ENCODE data around the gene DYSF.

Gene DYSF

GRCh38 chr2:71672826-71673795 is 219.8 kb downstream of the DYSF start:
- DNase-seq (ENCODE audit: low read depth in 2 of 2) = no peak

DNA sequence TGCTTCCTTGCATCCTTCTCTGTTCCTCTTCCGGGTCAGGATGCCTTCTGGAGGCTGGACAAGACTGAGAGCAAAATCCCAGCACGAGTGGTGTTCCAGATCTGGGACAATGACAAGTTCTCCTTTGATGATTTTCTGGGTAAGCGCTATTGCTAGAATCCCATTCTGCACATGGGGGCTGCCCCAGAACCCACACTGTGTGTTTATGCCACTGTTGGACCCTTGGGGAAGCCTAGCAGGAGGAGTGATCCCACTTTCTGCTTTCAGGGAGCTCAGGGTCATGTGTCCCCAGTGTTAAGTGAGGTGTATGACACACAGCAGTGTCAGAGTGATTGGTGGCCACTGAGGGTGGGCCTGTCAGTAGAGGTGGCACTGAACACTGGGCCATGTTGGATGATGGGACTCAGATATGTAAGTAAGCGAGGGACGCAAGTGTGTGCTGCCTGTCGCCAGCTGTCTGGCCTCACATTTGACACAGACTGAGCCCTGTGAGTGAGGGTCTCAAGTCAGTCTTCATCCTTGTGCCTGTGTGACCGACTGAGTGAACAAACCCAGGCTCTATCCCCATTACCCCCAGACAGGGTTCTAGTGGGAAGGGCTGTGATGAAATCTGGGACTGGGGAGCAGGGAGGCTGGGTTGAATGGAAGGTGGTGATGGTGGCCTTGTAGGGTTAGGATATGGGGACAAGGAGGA is 220.9 kb downstream of the DYSF start:
- DNase-seq (ENCODE audit: low read depth in 2 of 2) = no peak

- no peak for DNase-seq (ENCODE audit: low read depth in 2 of 2)
Observed at GRCh38 chr2:71675296-71675695, 221.9 kb downstream of the DYSF start.

- no peak for DNase-seq (ENCODE audit: low read depth in 2 of 2)
Observed at GRCh38 chr2:71678874-71679273, 225.5 kb downstream of the DYSF start.

GRCh38 chr2:71679491-71679890 is 226.1 kb downstream of the DYSF start:
- DNase-seq (ENCODE audit: low read depth in 2 of 2) = no peak

DNA sequence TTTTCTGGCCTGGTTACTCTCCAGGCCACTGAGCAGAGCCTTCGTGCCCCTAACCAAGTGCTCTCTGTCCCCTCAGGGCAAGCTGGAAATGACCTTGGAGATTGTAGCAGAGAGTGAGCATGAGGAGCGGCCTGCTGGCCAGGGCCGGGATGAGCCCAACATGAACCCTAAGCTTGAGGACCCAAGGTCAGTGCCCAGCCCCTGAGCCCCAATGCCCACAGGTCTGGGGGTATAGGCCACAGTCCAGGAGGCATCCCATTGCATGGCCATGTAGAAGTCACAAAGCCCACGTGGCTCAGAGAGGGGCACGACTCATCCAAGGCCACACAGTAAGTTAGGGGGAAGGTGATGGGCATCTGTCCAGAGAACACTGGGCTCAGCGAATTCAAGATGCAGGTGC is 227.6 kb downstream of the DYSF start:
- DNase-seq (ENCODE audit: low read depth in 2 of 2) = no peak

GRCh38 chr2:71681626-71682025 is 228.3 kb downstream of the DYSF start:
- DNase-seq (ENCODE audit: low read depth in 2 of 2) = no peak

GRCh38 chr2:71682341-71682740 is 229.0 kb downstream of the DYSF start:
- no peak for DNase-seq (ENCODE audit: low read depth in 2 of 2)

- no peak for DNase-seq (ENCODE audit: low read depth in 2 of 2)
Observed at GRCh38 chr2:71683070-71683469, 229.7 kb downstream of the DYSF start.

DNA sequence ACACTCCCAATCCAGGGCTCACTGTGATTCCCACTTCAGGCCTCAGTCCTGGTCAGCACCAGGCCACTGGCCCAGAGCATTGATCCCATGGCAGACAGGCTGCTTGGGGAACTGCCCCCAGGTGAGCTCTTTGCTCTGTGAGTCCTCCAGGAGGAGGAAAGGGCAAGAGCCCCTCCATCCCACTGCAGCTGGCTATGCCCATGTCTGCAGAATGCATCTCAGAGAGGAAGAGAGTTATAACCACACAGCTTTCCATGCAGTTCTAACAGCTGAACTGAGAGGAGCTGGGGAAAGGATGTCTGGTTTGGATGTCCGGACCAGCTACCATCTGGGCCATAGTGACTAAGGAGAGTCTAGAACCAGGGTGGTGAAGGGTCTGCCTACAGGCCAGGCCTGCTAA is 230.3 kb downstream of the DYSF start:
- no peak for DNase-seq (ENCODE audit: low read depth in 2 of 2)

- DNase-seq (ENCODE audit: low read depth in 2 of 2) = no peak
Observed at GRCh38 chr2:71684226-71685072, 231.1 kb downstream of the DYSF start.

DNA sequence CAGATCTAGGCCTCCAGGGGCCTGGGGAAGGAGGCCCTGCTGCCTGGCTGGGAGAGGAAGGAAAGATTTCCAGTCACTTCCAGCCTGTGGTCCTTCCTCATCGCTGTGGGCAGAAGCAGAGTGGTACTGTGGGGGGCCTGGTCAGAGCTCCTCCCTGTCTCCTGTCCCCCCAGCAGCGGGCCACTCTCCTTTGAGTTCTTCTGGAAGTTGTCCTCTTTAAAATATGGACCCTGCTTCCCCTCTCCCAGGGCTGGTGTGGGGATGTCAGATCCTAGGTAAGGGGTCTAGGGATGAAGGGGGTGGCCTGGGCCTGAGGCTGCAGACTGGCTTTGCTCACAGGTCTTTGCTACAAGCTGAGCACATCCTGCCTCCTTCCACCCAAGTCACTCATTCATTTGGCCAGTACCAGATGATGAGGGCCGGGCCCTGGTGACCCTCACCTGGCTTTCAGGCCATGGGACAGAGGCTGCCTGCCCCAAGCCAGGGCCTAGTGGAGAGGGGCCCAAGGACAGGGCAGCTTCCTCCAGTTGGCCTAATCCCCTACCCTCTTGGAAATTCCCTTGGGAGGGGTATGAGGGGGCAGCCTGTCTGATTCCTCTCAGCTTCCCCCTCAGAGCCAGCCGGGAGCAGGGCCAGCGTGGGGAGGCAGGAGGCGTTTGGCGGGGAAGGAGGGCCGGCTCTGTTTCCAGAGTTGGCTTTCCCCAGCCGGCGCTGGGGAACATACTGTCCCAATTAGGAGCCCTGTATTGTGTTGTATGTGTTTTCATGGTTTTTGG is 231.9 kb downstream of the DYSF start:
- no peak for DNase-seq (ENCODE audit: low read depth in 2 of 2)

DNA sequence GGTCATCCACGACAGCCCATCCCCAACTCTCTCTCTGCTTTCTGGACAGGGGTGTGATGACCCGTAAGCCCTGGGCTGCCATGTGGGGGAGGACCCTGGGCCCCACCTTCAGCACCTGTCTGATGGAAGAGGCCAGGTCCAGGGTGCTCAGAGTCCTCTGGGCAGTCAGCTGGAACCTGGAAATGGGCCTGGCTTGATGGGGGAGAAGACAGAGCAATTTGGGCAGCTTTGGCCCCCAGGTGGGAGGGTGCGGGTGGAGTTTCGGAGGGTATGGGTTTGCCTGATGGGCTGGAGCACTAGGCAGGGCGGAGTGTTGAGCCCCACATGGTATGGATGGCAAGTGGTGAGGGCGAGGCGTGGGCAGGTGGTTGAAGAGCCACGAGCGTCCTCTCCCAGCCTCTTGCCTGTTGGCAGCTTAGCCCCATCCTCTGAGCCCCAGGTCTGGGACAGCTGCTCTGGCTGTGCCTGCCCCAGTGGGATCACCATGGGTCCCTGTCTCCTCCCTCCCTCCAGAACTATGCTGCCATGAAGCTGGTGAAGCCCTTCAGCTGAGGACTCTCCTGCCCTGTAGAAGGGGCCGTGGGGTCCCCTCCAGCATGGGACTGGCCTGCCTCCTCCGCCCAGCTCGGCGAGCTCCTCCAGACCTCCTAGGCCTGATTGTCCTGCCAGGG is 232.7 kb downstream of the DYSF start:
- no peak for DNase-seq (ENCODE audit: low read depth in 2 of 2)

DNA sequence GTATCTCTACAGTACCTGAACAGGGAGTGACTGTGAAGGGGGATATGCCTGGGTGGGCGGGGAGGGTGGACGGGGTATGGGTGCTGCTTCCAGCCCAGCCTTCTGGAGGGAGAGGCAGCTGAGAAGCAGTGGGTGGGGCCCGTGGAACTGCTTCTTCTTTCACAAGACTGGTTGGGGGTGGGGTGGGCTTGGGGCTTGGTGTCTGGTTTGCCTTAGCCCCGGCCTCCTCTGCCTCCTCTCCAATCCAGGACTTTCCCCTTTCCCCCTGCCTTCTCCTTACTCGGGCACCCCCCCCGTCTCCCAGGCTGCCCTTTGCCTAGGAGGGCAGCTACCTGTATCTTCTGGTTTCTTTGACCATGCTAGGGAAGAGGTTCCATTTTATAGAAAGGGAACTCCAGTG is 233.4 kb downstream of the DYSF start:
- no peak for DNase-seq (ENCODE audit: low read depth in 2 of 2)

GRCh38 chr2:71687412-71687811 is 234.1 kb downstream of the DYSF start:
- DNase-seq (ENCODE audit: low read depth in 2 of 2) = no peak

- DNase-seq (ENCODE audit: low read depth in 2 of 2) = no peak
Observed at GRCh38 chr2:71688530-71688929, 235.2 kb downstream of the DYSF start.

GRCh38 chr2:71689393-71689792 is 236.0 kb downstream of the DYSF start:
- no peak for DNase-seq (ENCODE audit: low read depth in 2 of 2)

GRCh38 chr2:71689968-71690834 is 236.8 kb downstream of the DYSF start:
- DNase-seq (ENCODE audit: low read depth in 2 of 2) = no peak

GRCh38 chr2:71690876-71691475 is 237.6 kb downstream of the DYSF start:
- no peak for DNase-seq (ENCODE audit: low read depth in 2 of 2)

All from stimulated activated CD4-positive, alpha-beta T cell treated with anti-CD3 and anti-CD28 coated beads, Interleukin-4, amount 100 ng/mL, for 48 hours (primary cell).